WTC11 (cell line): ENCODE results near the gene POU5F1. TPM values are rescaled to one million over a fixed set of nuclear protein-coding genes. Genes with fewer than 3 reads are reported as not detected.

Source experiments
- AFF4 ChIP-seq: sonication (generic); formaldehyde crosslinking; IDR thresholded peaks from 2 replicates; pipeline ENCODE4 v1.8.1; 2023; ENCODE audit warnings: mild to moderate bottlenecking, missing genetic modification reagents, borderline replicate concordance
- CTCF ChIP-seq: fragments of 200-600 bp; IDR thresholded peaks from 2 replicates; pipeline ENCODE4 v1.8.0; 2022; ENCODE audit warnings: antibody characterized with exemption
- ETV6 ChIP-seq: sonication (generic); formaldehyde crosslinking; IDR thresholded peaks from 2 replicates; pipeline ENCODE4 v1.8.1; 2022; ENCODE audit warnings: mild to moderate bottlenecking, missing genetic modification reagents
- GRHL2 ChIP-seq: fragments of 250-450 bp; sonication (Bioruptor Pico); IDR thresholded peaks from 2 replicates; pipeline ENCODE4 v1.8.0; 2022; ENCODE audit warnings: mild to moderate bottlenecking, moderate library complexity; ENCODE audit not compliant: insufficient replicate concordance, severe bottlenecking
- JAZF1 ChIP-seq: fragments of 250-450 bp; sonication (Bioruptor Pico); IDR thresholded peaks from 2 replicates; pipeline ENCODE4 v1.9.0; 2021; ENCODE audit warnings: moderate library complexity, mild to moderate bottlenecking, inconsistent platforms
- MAX ChIP-seq: sonication (generic); formaldehyde crosslinking; IDR thresholded peaks from 2 replicates; pipeline ENCODE4 v1.8.0; 2022; ENCODE audit warnings: mild to moderate bottlenecking, missing genetic modification reagents
- MXD4 ChIP-seq: fragments of 250-450 bp; sonication (Bioruptor Pico); IDR thresholded peaks from 2 replicates; pipeline ENCODE4 v1.8.0; 2021; ENCODE audit warnings: mild to moderate bottlenecking, moderate library complexity, borderline replicate concordance
- MYBL2 ChIP-seq: sonication (generic); formaldehyde crosslinking; IDR thresholded peaks from 2 replicates; pipeline ENCODE4 v1.8.1; 2023; ENCODE audit warnings: mild to moderate bottlenecking, moderate library complexity, missing genetic modification reagents
- NR3C1 ChIP-seq: sonication (generic); formaldehyde crosslinking; conservative IDR thresholded peaks from 2 replicates; pipeline ENCODE4 v1.8.1; 2023; ENCODE audit warnings: low read depth, mild to moderate bottlenecking, missing genetic modification reagents
- OVOL2 ChIP-seq: fragments of 250-450 bp; sonication (Bioruptor Pico); IDR thresholded peaks from 2 replicates; pipeline ENCODE4 v1.9.0; 2021; ENCODE audit warnings: mild to moderate bottlenecking, borderline replicate concordance
- RELA ChIP-seq: sonication (generic); formaldehyde crosslinking; IDR thresholded peaks from 2 replicates; pipeline ENCODE4 v1.8.1; 2022; ENCODE audit warnings: missing genetic modification reagents, mild to moderate bottlenecking, borderline replicate concordance
- RORB ChIP-seq: fragments of 250-450 bp; sonication (Bioruptor Pico); IDR thresholded peaks from 2 replicates; pipeline ENCODE4 v1.9.0; 2021; ENCODE audit warnings: mild to moderate bottlenecking
- SMAD4 ChIP-seq: sonication (generic); formaldehyde crosslinking; IDR thresholded peaks from 2 replicates; pipeline ENCODE4 v1.8.0; 2022; ENCODE audit warnings: mild to moderate bottlenecking, missing genetic modification reagents
- ZNF423 ChIP-seq: fragments of 250-450 bp; sonication (Bioruptor Pico); IDR thresholded peaks from 2 replicates; pipeline ENCODE4 v2.1.2; 2022; ENCODE audit warnings: mild to moderate bottlenecking, moderate library complexity
- ZNF512 ChIP-seq: sonication (generic); formaldehyde crosslinking; IDR thresholded peaks from 2 replicates; pipeline ENCODE4 v1.8.1; 2022; ENCODE audit warnings: missing genetic modification reagents, borderline replicate concordance
- total RNA-seq: library from RNA; stranded (reverse); gene quantifications from 3 replicates; pipeline ENCODE4 v1.2.3, GENCODE V29; 2021
- TF ChIP-seq, protein P1 (sequence below): sonication (generic); formaldehyde crosslinking; IDR thresholded peaks from 2 replicates; pipeline ENCODE4 v1.8.0; 2023; ENCODE audit warnings: mild to moderate bottlenecking, missing genetic modification reagents
- TF ChIP-seq, protein P2 (sequence below): sonication (generic); formaldehyde crosslinking; IDR thresholded peaks from 2 replicates; pipeline ENCODE4 v1.8.1; 2023; ENCODE audit warnings: mild to moderate bottlenecking, moderate library complexity, missing genetic modification reagents
- TF ChIP-seq, protein P3 (sequence below): sonication (generic); formaldehyde crosslinking; conservative IDR thresholded peaks from 2 replicates; pipeline ENCODE4 v1.8.1; 2022; ENCODE audit warnings: mild to moderate bottlenecking, missing genetic modification reagents
- TF ChIP-seq, protein P4 (sequence below): fragments of 250-450 bp; sonication (Bioruptor Pico); IDR thresholded peaks from 2 replicates; pipeline ENCODE4 v1.8.0; 2021; ENCODE audit warnings: mild to moderate bottlenecking
- TF ChIP-seq, protein P5 (sequence below): sonication (generic); formaldehyde crosslinking; IDR thresholded peaks from 2 replicates; pipeline ENCODE4 v1.8.0; 2022; ENCODE audit warnings: mild to moderate bottlenecking, missing genetic modification reagents
- TF ChIP-seq, protein P6 (sequence below): fragments of 250-450 bp; sonication (Bioruptor Pico); IDR thresholded peaks from 2 replicates; pipeline ENCODE4 v2.1.2; 2022; ENCODE audit warnings: mild to moderate bottlenecking, moderate library complexity

Gene POU5F1
- total RNA-seq, 1 experiment from 2014 or later, result 2,735 TPM

DNA sequence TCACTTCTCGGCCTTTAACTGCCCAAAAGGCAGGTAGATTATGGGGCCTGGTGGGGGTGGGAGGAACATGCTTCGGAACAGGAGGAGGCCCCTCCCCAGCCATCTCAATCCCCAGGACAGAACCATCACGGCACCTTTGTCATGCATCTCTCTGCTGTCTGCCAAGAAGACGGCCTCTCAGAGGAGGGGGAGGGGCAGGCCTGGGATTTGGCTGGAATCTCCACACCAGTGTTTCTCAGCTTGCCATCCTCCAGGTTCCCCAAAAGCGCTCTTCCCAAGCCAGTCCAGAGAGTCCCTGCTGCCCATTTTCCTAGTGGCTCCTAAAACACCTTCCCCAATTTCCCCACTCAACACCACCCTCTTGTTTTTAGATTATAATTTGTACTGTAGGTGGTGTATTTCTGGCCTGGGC lies 2.5 kb upstream of the POU5F1 start (continued):
- no peak for TF ChIP-seq JAZF1
- no peak for TF ChIP-seq CTCF
- TF ChIP-seq SMAD4 (CRISPR knock-in tag), result peak; percentile 58; the same call in 1 of the 2 replicates
- TF ChIP-seq, protein P1, sequence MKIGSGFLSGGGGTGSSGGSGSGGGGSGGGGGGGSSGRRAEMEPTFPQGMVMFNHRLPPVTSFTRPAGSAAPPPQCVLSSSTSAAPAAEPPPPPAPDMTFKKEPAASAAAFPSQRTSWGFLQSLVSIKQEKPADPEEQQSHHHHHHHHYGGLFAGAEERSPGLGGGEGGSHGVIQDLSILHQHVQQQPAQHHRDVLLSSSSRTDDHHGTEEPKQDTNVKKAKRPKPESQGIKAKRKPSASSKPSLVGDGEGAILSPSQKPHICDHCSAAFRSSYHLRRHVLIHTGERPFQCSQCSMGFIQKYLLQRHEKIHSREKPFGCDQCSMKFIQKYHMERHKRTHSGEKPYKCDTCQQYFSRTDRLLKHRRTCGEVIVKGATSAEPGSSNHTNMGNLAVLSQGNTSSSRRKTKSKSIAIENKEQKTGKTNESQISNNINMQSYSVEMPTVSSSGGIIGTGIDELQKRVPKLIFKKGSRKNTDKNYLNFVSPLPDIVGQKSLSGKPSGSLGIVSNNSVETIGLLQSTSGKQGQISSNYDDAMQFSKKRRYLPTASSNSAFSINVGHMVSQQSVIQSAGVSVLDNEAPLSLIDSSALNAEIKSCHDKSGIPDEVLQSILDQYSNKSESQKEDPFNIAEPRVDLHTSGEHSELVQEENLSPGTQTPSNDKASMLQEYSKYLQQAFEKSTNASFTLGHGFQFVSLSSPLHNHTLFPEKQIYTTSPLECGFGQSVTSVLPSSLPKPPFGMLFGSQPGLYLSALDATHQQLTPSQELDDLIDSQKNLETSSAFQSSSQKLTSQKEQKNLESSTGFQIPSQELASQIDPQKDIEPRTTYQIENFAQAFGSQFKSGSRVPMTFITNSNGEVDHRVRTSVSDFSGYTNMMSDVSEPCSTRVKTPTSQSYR, result peak; percentile 99
- TF ChIP-seq, protein P2, sequence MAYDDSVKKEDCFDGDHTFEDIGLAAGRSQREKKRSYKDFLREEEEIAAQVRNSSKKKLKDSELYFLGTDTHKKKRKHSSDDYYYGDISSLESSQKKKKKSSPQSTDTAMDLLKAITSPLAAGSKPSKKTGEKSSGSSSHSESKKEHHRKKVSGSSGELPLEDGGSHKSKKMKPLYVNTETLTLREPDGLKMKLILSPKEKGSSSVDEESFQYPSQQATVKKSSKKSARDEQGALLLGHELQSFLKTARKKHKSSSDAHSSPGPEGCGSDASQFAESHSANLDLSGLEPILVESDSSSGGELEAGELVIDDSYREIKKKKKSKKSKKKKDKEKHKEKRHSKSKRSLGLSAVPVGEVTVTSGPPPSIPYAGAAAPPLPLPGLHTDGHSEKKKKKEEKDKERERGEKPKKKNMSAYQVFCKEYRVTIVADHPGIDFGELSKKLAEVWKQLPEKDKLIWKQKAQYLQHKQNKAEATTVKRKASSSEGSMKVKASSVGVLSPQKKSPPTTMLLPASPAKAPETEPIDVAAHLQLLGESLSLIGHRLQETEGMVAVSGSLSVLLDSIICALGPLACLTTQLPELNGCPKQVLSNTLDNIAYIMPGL (CRISPR knock-in tag), result no peak
- peak; percentile 88 for TF ChIP-seq ETV6 (CRISPR knock-in tag)
- TF ChIP-seq RELA, result no peak
- TF ChIP-seq, protein P3, sequence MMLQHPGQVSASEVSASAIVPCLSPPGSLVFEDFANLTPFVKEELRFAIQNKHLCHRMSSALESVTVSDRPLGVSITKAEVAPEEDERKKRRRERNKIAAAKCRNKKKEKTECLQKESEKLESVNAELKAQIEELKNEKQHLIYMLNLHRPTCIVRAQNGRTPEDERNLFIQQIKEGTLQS, result no peak
- TF ChIP-seq AFF4, result peak; percentile 67; the same call in 1 of the 2 replicates
- TF ChIP-seq NR3C1 (CRISPR knock-in tag), result no peak
- TF ChIP-seq MAX (CRISPR knock-in tag), result peak; percentile 85
- TF ChIP-seq, protein P4, sequence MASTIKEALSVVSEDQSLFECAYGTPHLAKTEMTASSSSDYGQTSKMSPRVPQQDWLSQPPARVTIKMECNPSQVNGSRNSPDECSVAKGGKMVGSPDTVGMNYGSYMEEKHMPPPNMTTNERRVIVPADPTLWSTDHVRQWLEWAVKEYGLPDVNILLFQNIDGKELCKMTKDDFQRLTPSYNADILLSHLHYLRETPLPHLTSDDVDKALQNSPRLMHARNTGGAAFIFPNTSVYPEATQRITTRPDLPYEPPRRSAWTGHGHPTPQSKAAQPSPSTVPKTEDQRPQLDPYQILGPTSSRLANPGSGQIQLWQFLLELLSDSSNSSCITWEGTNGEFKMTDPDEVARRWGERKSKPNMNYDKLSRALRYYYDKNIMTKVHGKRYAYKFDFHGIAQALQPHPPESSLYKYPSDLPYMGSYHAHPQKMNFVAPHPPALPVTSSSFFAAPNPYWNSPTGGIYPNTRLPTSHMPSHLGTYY (CRISPR knock-in tag), result no peak
- TF ChIP-seq MYBL2 (CRISPR knock-in tag), result no peak
- no peak for TF ChIP-seq ZNF512 (CRISPR knock-in tag)
- peak; percentile 43; the same call in 1 of the 2 replicates for TF ChIP-seq ZNF423 (CRISPR knock-in tag)
- TF ChIP-seq RORB (CRISPR knock-in tag), result no peak
- TF ChIP-seq, protein P5, sequence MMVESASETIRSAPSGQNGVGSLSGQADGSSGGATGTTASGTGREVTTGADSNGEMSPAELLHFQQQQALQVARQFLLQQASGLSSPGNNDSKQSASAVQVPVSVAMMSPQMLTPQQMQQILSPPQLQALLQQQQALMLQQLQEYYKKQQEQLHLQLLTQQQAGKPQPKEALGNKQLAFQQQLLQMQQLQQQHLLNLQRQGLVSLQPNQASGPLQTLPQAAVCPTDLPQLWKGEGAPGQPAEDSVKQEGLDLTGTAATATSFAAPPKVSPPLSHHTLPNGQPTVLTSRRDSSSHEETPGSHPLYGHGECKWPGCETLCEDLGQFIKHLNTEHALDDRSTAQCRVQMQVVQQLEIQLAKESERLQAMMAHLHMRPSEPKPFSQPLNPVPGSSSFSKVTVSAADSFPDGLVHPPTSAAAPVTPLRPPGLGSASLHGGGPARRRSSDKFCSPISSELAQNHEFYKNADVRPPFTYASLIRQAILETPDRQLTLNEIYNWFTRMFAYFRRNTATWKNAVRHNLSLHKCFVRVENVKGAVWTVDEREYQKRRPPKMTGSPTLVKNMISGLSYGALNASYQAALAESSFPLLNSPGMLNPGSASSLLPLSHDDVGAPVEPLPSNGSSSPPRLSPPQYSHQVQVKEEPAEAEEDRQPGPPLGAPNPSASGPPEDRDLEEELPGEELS (CRISPR knock-in tag), result peak; percentile 85
- TF ChIP-seq OVOL2 (CRISPR knock-in tag), result no peak
- no peak for TF ChIP-seq GRHL2 (CRISPR knock-in tag)
- TF ChIP-seq, protein P6, sequence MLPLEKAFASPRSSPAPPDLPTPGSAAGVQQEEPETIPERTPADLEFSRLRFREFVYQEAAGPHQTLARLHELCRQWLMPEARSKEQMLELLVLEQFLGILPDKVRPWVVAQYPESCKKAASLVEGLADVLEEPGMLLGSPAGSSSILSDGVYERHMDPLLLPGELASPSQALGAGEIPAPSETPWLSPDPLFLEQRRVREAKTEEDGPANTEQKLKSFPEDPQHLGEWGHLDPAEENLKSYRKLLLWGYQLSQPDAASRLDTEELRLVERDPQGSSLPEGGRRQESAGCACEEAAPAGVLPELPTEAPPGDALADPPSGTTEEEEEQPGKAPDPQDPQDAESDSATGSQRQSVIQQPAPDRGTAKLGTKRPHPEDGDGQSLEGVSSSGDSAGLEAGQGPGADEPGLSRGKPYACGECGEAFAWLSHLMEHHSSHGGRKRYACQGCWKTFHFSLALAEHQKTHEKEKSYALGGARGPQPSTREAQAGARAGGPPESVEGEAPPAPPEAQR (CRISPR knock-in tag), result no peak
- no peak for TF ChIP-seq MXD4 (CRISPR knock-in tag)
